B cell (primary cell): ENCODE data around the gene AHDC1. TPM values are rescaled to one million over a fixed set of nuclear protein-coding genes. Genes with fewer than 3 reads are reported as not detected.

Source experiments
- ATAC-seq: fragments of 200-7000 bp; cut with Tn5 transposase; one replicate; pipeline ENCODE4 v1.10.0; 2021; ENCODE audit warnings: low read depth, mild to moderate bottlenecking, moderate number of reproducible peaks, moderate library complexity
- CTCF ChIA-PET: fragments of 350-600 bp; sonication (Branson Sonifier 250); formaldehyde crosslinking; loops from one replicate; lab custom pipeline; 2021; ENCODE audit warnings: antibody characterized with exemption, inconsistent platforms; lab: Charles Lee
- POLR2A ChIA-PET: fragments of 350-600 bp; sonication (Branson Sonifier 250); formaldehyde crosslinking; loops from one replicate; lab custom pipeline; 2021; ENCODE audit warnings: antibody characterized with exemption; lab: Charles Lee
- DNase-seq: peaks from one replicate; pipeline ENCODE4 v3.0.0; 2013
- H2AFZ ChIP-seq: 2 replicates; pipeline ENCODE4 v1.6.1; 2012; ENCODE audit warnings: mild to moderate bottlenecking, low read depth, low read length; ENCODE audit not compliant: insufficient read depth, poor library complexity, severe bottlenecking
- H3K27ac ChIP-seq, 2 donors: 1 replicate in 1 of 2; 2 replicates in 1 of 2; pipeline ENCODE4 v1.5.1; 2012 to 2013; ENCODE audit warnings: low read length in 2 of 2, mild to moderate bottlenecking in 2 of 2, moderate library complexity in 1 of 2
- H3K27me3 ChIP-seq, 4 experiments: fragments of 200-600 bp in 1 of 4; sonication (generic) in 1 of 4; replicated peaks in 1 of 4; 1 replicate in 2 of 4; 2 replicates in 2 of 4; pipeline versions ENCODE4 v1.6.1 to v1.7.0; 2013 to 2016; ENCODE audit warnings: low read length in 3 of 4, mild to moderate bottlenecking in 2 of 4, mixed read lengths in 1 of 4, moderate library complexity in 1 of 4; ENCODE audit not compliant: insufficient read depth in 4 of 4, control insufficient read depth in 3 of 4; ENCODE audit errors: control extremely low read depth in 1 of 4
- H3K36me3 ChIP-seq, 2 experiments: replicated peaks in 1 of 2; 1 replicate in 1 of 2; 2 replicates in 1 of 2; pipeline versions ENCODE4 v1.6.1 to v1.7.1; 2013; ENCODE audit warnings: low read length in 1 of 2; ENCODE audit not compliant: insufficient read depth in 2 of 2, control insufficient read depth in 1 of 2; ENCODE audit errors: control extremely low read depth in 1 of 2, extremely low read depth in 1 of 2
- H3K4me1 ChIP-seq, 2 donors: fragments of 200-600 bp in 1 of 2; sonication (generic) in 1 of 2; 1 replicate in 1 of 2; 2 replicates in 1 of 2; pipeline versions ENCODE4 v1.5.1 to v1.6.1; 2013 to 2017; ENCODE audit warnings: low read length in 2 of 2; ENCODE audit not compliant: control insufficient read depth in 2 of 2, insufficient read depth in 2 of 2
- H3K4me2 ChIP-seq: replicated peaks from 2 replicates; pipeline ENCODE3; 2012; ENCODE audit warnings: mild to moderate bottlenecking, low read depth, low read length; ENCODE audit not compliant: poor library complexity, severe bottlenecking
- H3K4me3 ChIP-seq, 5 experiments: fragments of 200-600 bp in 1 of 5; sonication (generic) in 1 of 5; 1 replicate in 3 of 5; 2 replicates in 2 of 5; pipeline versions ENCODE4 v1.5.1 to v1.7.0; 2011 to 2016; ENCODE audit warnings: low read length in 4 of 5, mild to moderate bottlenecking in 4 of 5, low read depth in 2 of 5, control low read depth in 1 of 5, moderate library complexity in 1 of 5; ENCODE audit not compliant: insufficient read depth in 1 of 5; ENCODE audit errors: control extremely low read depth in 1 of 5, extremely low read depth in 1 of 5
- H3K79me2 ChIP-seq: fragments of 200-600 bp; sonication (generic); one replicate; pipeline ENCODE4 v1.6.0; 2016; ENCODE audit warnings: low read length; ENCODE audit not compliant: control insufficient read depth, insufficient read depth
- H3K9ac ChIP-seq: fragments of 200-600 bp; sonication (generic); 2 replicates; pipeline ENCODE4 v1.6.1; 2017; ENCODE audit warnings: mild to moderate bottlenecking, low read length, moderate library complexity
- H3K9me3 ChIP-seq, 3 donors: one replicate each; pipeline versions ENCODE4 v1.6.1 to v1.7.1; 2013; ENCODE audit warnings: low read length in 2 of 3; ENCODE audit not compliant: control insufficient read depth in 2 of 3, insufficient read depth in 1 of 3; ENCODE audit errors: control extremely low read depth in 1 of 3
- H4K20me1 ChIP-seq: 2 replicates; pipeline ENCODE4 v1.6.0; 2012; ENCODE audit warnings: mild to moderate bottlenecking, low read length; ENCODE audit not compliant: insufficient read depth, control insufficient read depth, poor library complexity, severe bottlenecking
- H3K27ac Mint-ChIP-seq: one replicate; pipeline ENCODE4 v1.8.0; 2021; ENCODE audit warnings: mixed read lengths
- H3K27me3 Mint-ChIP-seq: one replicate; pipeline ENCODE4 v1.8.0; 2021; ENCODE audit warnings: mixed read lengths
- H3K4me1 Mint-ChIP-seq: one replicate; pipeline ENCODE4 v1.8.0; 2021; ENCODE audit warnings: mixed read lengths
- H3K4me3 Mint-ChIP-seq: one replicate; pipeline ENCODE4 v1.8.0; 2021; ENCODE audit warnings: mixed read lengths
- H3K9me3 Mint-ChIP-seq: one replicate; pipeline ENCODE4 v1.8.0; 2022; ENCODE audit warnings: mixed read lengths; ENCODE audit not compliant: insufficient read depth
- EZH2 ChIP-seq: IDR thresholded peaks from 2 replicates; pipeline ENCODE4 v1.6.1; 2012; ENCODE audit warnings: borderline replicate concordance, low read depth, mild to moderate bottlenecking, moderate library complexity, low read length; ENCODE audit not compliant: insufficient read depth, poor library complexity, severe bottlenecking
- WGBS: methylation state at CpG from one replicate; pipeline ENCODE4 v1.1.5; 2013; ENCODE audit warnings: missing lambda C conversion rate; ENCODE audit not compliant: insufficient coverage; 5-methylcytosine and 5-hydroxymethylcytosine counted together
- intact Hi-C: fragments of 100-400 bp; cut with micrococcal nuclease; formaldehyde crosslinking; loops from one replicate; pipeline ENCODE4 v1.10.0; 2022
- polyA plus RNA-seq: library from polyadenylated mRNA; depleted of rRNA; stranded (reverse); fragments of >200 nt; gene quantifications from 2 replicates; pipeline ENCODE4 v1.2.3, GENCODE V29; 2012
- total RNA-seq, 2 donors: library from RNA; stranded (reverse); fragments of 120-200 nt in 1 of 2; gene quantifications; 1 replicate in 1 of 2; 2 replicates in 1 of 2; pipeline versions ENCODE4 v1.2.3 to v1.2.4, GENCODE V29; 2013 to 2022
- TF ChIP-seq, protein P1 (sequence below): fragments of 200-600 bp; IDR thresholded peaks from one replicate; pipeline ENCODE4 v1.8.0; 2022; ENCODE audit warnings: antibody characterized with exemption, mild to moderate bottlenecking

Gene AHDC1
- total and polyA plus RNA-seq, 2 donors (not counting 1 experiment from before 2014, with no cell fraction given) = 6.2 to 32.0 TPM

DNA sequence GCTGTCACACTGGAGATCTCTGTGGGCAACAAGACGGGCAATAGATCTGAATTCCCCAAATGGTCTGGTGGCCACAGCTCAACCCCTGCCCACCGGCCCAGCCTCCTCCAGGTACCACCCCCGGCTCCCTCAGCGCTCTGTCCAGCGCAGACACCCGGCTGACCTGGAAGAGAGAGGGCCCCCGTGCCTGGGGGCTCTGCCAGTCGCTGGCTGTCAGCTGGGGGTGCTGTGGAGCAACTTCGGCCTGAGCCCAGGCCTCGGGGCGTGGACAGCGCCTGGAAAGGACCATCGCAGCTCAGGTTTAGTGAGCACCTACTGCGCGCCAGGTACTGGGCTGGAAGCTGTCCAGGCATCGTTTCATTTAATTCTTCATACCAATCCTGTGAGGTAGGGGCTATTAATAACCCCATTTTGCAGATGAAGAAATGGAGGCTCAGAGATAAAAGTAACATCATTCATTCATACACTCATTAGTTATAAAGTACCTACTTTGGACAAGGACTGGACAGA is 51.0 kb downstream of the AHDC1 start:
- no peaks in the 10 kb centered on the region for H3K27me3 Mint-ChIP-seq
- Histone ChIP-seq H3K9me3 (no peaks in the 10 kb centered on the region), H3K4me3 (no peak overlapping the region), H3K36me3 (peaks cover 0 to 22% of the 10 kb centered on the region in 2 experiments), H3K27me3 (no peaks in the 10 kb centered on the region), H3K4me2 (no peak overlapping the region), H4K20me1 (no peaks in the 10 kb centered on the region), H3K27ac (no peak overlapping the region), H3K79me2 (peaks cover 8% of the 10 kb centered on the region), H3K9ac (no peak overlapping the region), H3K4me1 (peaks cover 23 to 33% of the 10 kb centered on the region in 2 donors), H2AFZ (no peak overlapping the region)
- peaks cover 33% of the 10 kb centered on the region for H3K4me1 Mint-ChIP-seq
- H3K9me3 Mint-ChIP-seq = no peaks in the 10 kb centered on the region
- intact Hi-C loops = no loop called here
- H3K27ac Mint-ChIP-seq = no peak overlapping the region
- POLR2A ChIA-PET = no interaction called here
- ATAC-seq (no peak), DNase-seq (no peak)
- no peak overlapping the region for H3K4me3 Mint-ChIP-seq
- WGBS = 97% methylated on average over 13 of the region's 16 CpGs
- CTCF ChIA-PET = interaction anchor here (0.9 to 9.8 kb wide), 6 partner anchors 9 to 197 kb away, joined by 3 to 118 read pairs (median 3); partner anchors contain the start of gene AHDC1
- TF ChIP-seq, protein P1, sequence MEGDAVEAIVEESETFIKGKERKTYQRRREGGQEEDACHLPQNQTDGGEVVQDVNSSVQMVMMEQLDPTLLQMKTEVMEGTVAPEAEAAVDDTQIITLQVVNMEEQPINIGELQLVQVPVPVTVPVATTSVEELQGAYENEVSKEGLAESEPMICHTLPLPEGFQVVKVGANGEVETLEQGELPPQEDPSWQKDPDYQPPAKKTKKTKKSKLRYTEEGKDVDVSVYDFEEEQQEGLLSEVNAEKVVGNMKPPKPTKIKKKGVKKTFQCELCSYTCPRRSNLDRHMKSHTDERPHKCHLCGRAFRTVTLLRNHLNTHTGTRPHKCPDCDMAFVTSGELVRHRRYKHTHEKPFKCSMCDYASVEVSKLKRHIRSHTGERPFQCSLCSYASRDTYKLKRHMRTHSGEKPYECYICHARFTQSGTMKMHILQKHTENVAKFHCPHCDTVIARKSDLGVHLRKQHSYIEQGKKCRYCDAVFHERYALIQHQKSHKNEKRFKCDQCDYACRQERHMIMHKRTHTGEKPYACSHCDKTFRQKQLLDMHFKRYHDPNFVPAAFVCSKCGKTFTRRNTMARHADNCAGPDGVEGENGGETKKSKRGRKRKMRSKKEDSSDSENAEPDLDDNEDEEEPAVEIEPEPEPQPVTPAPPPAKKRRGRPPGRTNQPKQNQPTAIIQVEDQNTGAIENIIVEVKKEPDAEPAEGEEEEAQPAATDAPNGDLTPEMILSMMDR = no peak
- no peak for TF ChIP-seq EZH2

DNA sequence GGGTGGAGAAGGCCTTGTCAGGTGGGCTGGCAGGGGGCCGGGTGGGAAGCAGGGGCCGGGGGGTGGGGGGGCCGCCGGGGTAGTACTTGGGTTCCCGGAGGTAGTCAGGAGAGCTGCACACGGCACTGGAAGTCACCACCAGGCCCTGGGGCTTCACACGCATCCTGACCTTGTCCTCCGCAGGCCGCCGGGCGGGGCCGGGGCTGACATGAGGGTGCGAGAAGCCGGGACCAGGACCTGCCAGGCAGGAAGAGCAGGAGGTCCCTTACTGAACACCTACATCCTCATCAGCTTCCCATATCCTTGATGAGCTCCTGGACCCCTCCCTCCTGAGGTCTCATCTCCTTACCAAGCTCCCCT is 52.0 kb downstream of the AHDC1 start:
- H3K27me3 ChIP-seq = no peaks in the 10 kb centered on the region
- peaks cover 23 to 27% of the 10 kb centered on the region in 2 donors for H3K4me1 ChIP-seq
- H3K9me3 ChIP-seq = no peaks in the 10 kb centered on the region
- peaks cover 0 to 30% of the 10 kb centered on the region in 2 experiments for H3K36me3 ChIP-seq
- no peak overlapping the region for H2AFZ ChIP-seq
- no peak overlapping the region for H3K4me3 ChIP-seq
- Mint-ChIP-seq H3K9me3 (no peaks in the 10 kb centered on the region), H3K27ac (no peak overlapping the region), H3K27me3 (no peaks in the 10 kb centered on the region), H3K4me1 (peaks cover 27% of the 10 kb centered on the region), H3K4me3 (no peak overlapping the region)
- DNase-seq (no peak), ATAC-seq (no peak)
- intact Hi-C loops = no loop called here
- H3K27ac ChIP-seq = no peak overlapping the region
- H3K4me2 ChIP-seq = no peak overlapping the region
- peaks cover 17% of the 10 kb centered on the region for H3K79me2 ChIP-seq
- TF ChIP-seq EZH2 = no peak
- TF ChIP-seq, protein P1 = no peak
- WGBS = 94% methylated on average over 13 of the region's 14 CpGs
- CTCF ChIA-PET = interaction anchor here (9.7 to 9.8 kb wide), 2 partner anchors 17 to 55 kb away, joined by 82 to 118 read pairs; partner anchors contain the start of gene AHDC1
- POLR2A ChIA-PET = no interaction called here
- H4K20me1 ChIP-seq = no peaks in the 10 kb centered on the region
- no peak overlapping the region for H3K9ac ChIP-seq
